ENCODE measurements around the gene GPR162.

DNA sequence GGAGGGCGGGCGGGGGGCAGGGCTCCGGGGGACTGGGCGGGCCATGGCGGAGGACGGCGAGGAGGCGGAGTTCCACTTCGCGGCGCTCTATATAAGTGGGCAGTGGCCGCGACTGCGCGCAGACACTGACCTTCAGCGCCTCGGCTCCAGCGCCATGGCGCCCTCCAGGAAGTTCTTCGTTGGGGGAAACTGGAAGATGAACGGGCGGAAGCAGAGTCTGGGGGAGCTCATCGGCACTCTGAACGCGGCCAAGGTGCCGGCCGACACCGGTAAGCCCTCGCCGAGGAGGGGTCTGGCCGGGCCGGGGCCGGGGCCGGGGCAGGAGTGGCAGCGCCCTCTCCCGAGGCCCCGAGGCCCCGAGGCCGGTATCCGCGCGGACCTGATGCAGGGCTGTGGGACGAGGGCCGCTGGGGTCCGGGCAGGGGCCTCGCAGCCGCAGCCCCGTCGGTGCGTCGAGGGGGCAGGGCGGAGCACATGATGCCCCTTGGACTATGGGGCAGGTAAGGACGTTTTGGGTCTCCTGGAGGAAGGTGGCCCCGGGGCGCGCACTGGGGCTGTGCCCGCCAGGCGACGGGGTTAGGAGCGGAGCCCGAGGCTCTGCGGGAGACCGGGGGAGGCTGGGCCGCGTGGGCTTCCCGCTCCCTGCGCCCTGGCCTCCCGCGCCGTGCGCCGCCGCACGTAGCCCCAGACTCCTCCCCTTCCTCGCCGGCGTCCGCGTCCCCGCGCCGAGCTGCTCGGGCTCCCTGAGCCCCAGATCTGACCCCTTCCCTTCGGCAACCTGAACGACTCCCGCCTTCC is 46.0 kb downstream of the GPR162 start, which contains the start of gene TPI1:
- TF ChIP-seq, protein P1, sequence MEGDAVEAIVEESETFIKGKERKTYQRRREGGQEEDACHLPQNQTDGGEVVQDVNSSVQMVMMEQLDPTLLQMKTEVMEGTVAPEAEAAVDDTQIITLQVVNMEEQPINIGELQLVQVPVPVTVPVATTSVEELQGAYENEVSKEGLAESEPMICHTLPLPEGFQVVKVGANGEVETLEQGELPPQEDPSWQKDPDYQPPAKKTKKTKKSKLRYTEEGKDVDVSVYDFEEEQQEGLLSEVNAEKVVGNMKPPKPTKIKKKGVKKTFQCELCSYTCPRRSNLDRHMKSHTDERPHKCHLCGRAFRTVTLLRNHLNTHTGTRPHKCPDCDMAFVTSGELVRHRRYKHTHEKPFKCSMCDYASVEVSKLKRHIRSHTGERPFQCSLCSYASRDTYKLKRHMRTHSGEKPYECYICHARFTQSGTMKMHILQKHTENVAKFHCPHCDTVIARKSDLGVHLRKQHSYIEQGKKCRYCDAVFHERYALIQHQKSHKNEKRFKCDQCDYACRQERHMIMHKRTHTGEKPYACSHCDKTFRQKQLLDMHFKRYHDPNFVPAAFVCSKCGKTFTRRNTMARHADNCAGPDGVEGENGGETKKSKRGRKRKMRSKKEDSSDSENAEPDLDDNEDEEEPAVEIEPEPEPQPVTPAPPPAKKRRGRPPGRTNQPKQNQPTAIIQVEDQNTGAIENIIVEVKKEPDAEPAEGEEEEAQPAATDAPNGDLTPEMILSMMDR (IDR thresholded peaks at IDR 0.05; ENCODE audit: poor library complexity) = no peak
- TF ChIP-seq EZH2 (IDR thresholded peaks at IDR 0.05; ENCODE audit: borderline replicate concordance) (no peak), EZH2phosphoT487 (IDR thresholded peaks at IDR 0.05; ENCODE audit: low read depth, severe bottlenecking, unreplicated experiment) (no peak)

All from hepatocyte (in vitro differentiated cells).